ENCODE results near the gene MROH7. TPM values are rescaled to one million over a fixed set of nuclear protein-coding genes. Genes with fewer than 3 reads are reported as not detected.
A peak's percentile ranks its signal among the peaks of the same experiment; 100 is the strongest.
"Not testable (repeated sequence)": the region's sequence is repeated elsewhere in the genome, so short reads cannot be mapped to it uniquely, and the experiment has no call there.

Gene MROH7
- total RNA-seq, 4 donors from 2014 or later: 2.0 to 5.7 (median 3.8) TPM

- peak in 1 of 2 donors; percentile 45 for DNase-seq (ENCODE audit: low spot score in 2 of 2)
- 71% methylated on average over 18 of the region's 18 CpGs for WGBS
- TF ChIP-seq POLR2AphosphoS5 (IDR thresholded peaks at IDR 0.05) (no peak), POLR2A (IDR thresholded peaks at IDR 0.05) (no peak), EP300 (IDR thresholded peaks at IDR 0.05) (no peak)
- TF ChIP-seq, protein P1, sequence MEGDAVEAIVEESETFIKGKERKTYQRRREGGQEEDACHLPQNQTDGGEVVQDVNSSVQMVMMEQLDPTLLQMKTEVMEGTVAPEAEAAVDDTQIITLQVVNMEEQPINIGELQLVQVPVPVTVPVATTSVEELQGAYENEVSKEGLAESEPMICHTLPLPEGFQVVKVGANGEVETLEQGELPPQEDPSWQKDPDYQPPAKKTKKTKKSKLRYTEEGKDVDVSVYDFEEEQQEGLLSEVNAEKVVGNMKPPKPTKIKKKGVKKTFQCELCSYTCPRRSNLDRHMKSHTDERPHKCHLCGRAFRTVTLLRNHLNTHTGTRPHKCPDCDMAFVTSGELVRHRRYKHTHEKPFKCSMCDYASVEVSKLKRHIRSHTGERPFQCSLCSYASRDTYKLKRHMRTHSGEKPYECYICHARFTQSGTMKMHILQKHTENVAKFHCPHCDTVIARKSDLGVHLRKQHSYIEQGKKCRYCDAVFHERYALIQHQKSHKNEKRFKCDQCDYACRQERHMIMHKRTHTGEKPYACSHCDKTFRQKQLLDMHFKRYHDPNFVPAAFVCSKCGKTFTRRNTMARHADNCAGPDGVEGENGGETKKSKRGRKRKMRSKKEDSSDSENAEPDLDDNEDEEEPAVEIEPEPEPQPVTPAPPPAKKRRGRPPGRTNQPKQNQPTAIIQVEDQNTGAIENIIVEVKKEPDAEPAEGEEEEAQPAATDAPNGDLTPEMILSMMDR (IDR thresholded peaks at IDR 0.05): no peak
Measured at GRCh38 chr1:54623216-54624007, 18.2 kb upstream of the MROH7 start, which contains the start of gene FAM151A. Gene FAM151A, minus strand, starts transcription at chr1:54623525. Its CDS starts 130 bp downstream, at chr1:54623395.

GRCh38 chr1:54624466-54625464 is 16.8 kb upstream of the MROH7 start:
- no peaks in the 10 kb centered on the region for H3K9me3 ChIP-seq
- DNase-seq (ENCODE audit: low spot score in 2 of 2): peak in 1 of 2 donors; percentile 44
- no peaks in the 10 kb centered on the region for H3K36me3 ChIP-seq
- TF ChIP-seq POLR2A (IDR thresholded peaks at IDR 0.05) (no peak), POLR2AphosphoS5 (IDR thresholded peaks at IDR 0.05) (no peak), EP300 (IDR thresholded peaks at IDR 0.05) (no peak)
- TF ChIP-seq, protein P1 (IDR thresholded peaks at IDR 0.05): no peak
- H3K27ac ChIP-seq: no peak overlapping the region
- H3K4me1 ChIP-seq: no peaks in the 10 kb centered on the region
- WGBS: 85% methylated on average over 8 of the region's 8 CpGs
- H3K4me3 ChIP-seq: no peak overlapping the region
- H3K27me3 ChIP-seq: no peaks in the 10 kb centered on the region

More at GRCh38 chr1:54623216-54624007, 18.2 kb upstream of the MROH7 start, which contains the start of gene FAM151A:
- Histone ChIP-seq H3K27ac (no peak within 1 kb of the TSS), H3K9me3 (no peaks in the 10 kb centered on the region), H3K36me3 (no peaks in the 10 kb centered on the region), H3K4me3 (no peak within 1 kb of the TSS), H3K27me3 (no peaks in the 10 kb centered on the region), H3K4me1 (no peaks in the 10 kb centered on the region)

- no peak overlapping the region for H3K4me3 ChIP-seq
- no peak for DNase-seq (ENCODE audit: low spot score in 2 of 2)
Measured at GRCh38 chr1:54627196-54627595, 14.4 kb upstream of the MROH7 start.

DNA sequence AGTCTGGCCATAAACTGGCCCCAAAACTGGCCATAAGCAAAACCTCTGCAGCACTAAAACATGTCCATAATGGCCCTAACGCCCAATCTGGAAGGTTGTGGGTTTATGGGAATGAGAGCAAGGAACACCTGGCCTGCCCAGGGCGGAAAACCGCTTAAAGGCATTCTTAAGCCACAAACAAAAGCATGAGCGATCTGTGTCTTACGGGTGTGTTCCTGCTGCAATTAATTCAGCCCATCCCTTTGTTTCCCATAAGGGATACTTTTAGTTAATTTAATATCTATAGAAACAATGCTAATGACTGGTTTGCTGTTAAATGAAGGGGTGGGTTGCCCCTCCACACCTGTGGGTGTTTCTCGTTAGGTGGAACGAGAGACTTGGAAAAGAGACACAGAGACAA is 5.8 kb upstream of the MROH7 start:
- WGBS: 95% methylated on average over 7 of the region's 7 CpGs
- H3K27ac ChIP-seq; DNase-seq (ENCODE audit: low spot score in 2 of 2); H3K4me3 ChIP-seq; H3K9me3 ChIP-seq; H3K27me3 ChIP-seq; H3K36me3 ChIP-seq; H3K4me1 ChIP-seq: not testable (repeated sequence)

More at GRCh38 chr1:54627196-54627595, 14.4 kb upstream of the MROH7 start:
- Histone ChIP-seq H3K36me3 (no peaks in the 10 kb centered on the region), H3K27me3 (no peaks in the 10 kb centered on the region), H3K27ac (no peak overlapping the region), H3K4me1 (no peaks in the 10 kb centered on the region), H3K9me3 (no peaks in the 10 kb centered on the region)
- TF ChIP-seq EP300 (IDR thresholded peaks at IDR 0.05): no peak
- no peak for TF ChIP-seq POLR2AphosphoS5 (IDR thresholded peaks at IDR 0.05)
- TF ChIP-seq, protein P1 (IDR thresholded peaks at IDR 0.05): no peak
- TF ChIP-seq POLR2A (IDR thresholded peaks at IDR 0.05): no peak
- whole genome bisulfite sequencing: 8% methylated on average over 1 of the region's 10 CpGs

DNA sequence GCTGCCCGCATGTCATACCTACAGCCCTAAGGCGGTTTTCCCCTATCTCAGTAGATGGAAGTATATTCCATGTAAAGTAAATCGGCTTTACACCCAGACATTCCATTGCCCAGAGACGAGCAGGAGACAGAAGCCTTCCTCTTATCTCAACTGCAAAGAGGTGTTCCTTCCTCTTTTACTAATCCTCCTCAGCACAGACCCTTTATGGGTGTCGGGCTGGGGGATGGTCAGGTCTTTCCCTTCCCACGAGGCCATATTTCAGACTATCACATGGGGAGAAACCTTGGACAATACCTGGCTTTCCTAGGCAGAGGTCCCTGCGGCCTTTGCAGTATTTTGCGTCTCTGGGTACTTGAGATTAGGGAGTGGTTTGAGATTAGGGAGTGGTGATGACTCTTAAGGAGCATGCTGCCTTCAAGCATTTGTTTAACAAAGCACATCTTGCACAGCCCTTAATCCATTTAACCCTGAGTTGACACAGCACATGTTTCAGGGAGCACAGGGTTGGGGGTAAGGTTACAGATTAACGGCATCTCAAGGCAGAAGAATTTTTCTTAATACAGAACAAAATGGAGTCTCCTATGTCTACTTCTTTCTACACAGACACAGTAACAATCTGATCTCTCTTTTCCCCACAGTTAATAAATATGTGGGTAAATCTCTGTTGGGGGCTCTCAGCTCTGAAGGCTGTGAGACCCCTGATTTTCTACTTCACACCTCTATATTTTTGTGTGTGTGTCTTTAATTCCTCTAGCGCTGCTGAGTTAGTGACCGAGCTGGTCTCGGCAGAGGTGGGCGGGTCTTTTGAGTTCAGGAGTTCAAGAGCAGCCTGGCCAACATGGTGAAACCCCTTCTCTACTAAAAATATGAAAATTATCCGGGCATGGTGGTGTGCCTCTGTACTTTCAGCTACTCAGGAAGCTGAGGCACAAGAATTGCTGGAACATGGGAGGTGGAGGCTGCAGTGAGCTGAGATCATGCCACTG is 4.8 kb upstream of the MROH7 start:
- WGBS: 67% methylated on average over 14 of the region's 14 CpGs

More for the DNA sequence above, 4.8 kb upstream of the MROH7 start:
- not testable (repeated sequence) for H3K27me3 ChIP-seq; H3K27ac ChIP-seq; H3K9me3 ChIP-seq; H3K36me3 ChIP-seq; H3K4me3 ChIP-seq; DNase-seq (ENCODE audit: low spot score in 2 of 2); H3K4me1 ChIP-seq
